Liver (tissue), 9 donors: ENCODE results near the gene MKI67. TPM values are rescaled to one million over a fixed set of nuclear protein-coding genes. Genes with fewer than 3 reads are reported as not detected.

Source experiments
- DNase-seq: peaks from one replicate; pipeline ENCODE4 v3.0.0-alpha.2; 2017; ENCODE audit warnings: low spot score
- H3K27ac ChIP-seq, 2 donors: one replicate each; pipeline ENCODE4 v1.7.0; 2013; ENCODE audit warnings: inconsistent platforms in 2 of 2, low read length in 2 of 2, control low read depth in 1 of 2, low read depth in 1 of 2, mild to moderate bottlenecking in 1 of 2
- H3K27me3 ChIP-seq, 4 donors: one replicate each; pipeline versions ENCODE4 v1.6.1 to v1.7.0; 2013; ENCODE audit warnings: low read length in 3 of 4, inconsistent platforms in 1 of 4, mild to moderate bottlenecking in 1 of 4, moderate library complexity in 1 of 4; ENCODE audit not compliant: control insufficient read depth in 4 of 4, insufficient read depth in 4 of 4
- H3K36me3 ChIP-seq, 4 donors: one replicate each; pipeline versions ENCODE4 v1.6.1 to v1.7.0; 2013; ENCODE audit warnings: low read length in 3 of 4, mild to moderate bottlenecking in 3 of 4, low read depth in 1 of 4, moderate library complexity in 1 of 4; ENCODE audit not compliant: control insufficient read depth in 4 of 4, insufficient read depth in 3 of 4
- H3K4me1 ChIP-seq, 4 donors: one replicate each; pipeline versions ENCODE4 v1.6.1 to v1.7.0; 2013; ENCODE audit warnings: low read length in 3 of 4, mild to moderate bottlenecking in 3 of 4, moderate library complexity in 1 of 4; ENCODE audit not compliant: control insufficient read depth in 4 of 4, insufficient read depth in 4 of 4
- H3K4me3 ChIP-seq, 3 donors: one replicate each; pipeline versions ENCODE4 v1.6.1 to v1.7.0; 2013; ENCODE audit warnings: low read length in 3 of 3, control low read depth in 1 of 3, low read depth in 1 of 3, mild to moderate bottlenecking in 1 of 3
- H3K9ac ChIP-seq, 2 donors: one replicate each; pipeline ENCODE4 v1.7.0; 2013; ENCODE audit warnings: low read length in 2 of 2, mild to moderate bottlenecking in 2 of 2, moderate library complexity in 2 of 2, control low read depth in 1 of 2, low read depth in 1 of 2
- H3K9me3 ChIP-seq, 4 donors: one replicate each; pipeline versions ENCODE4 v1.6.1 to v1.7.0; 2013; ENCODE audit warnings: low read length in 3 of 4; ENCODE audit not compliant: control insufficient read depth in 4 of 4
- CTCF ChIP-seq: fragments of 150-350 bp; IDR thresholded peaks from 2 replicates; pipeline ENCODE4 v1.5.1; 2017; ENCODE audit warnings: improper control_type of control experiment, low read depth, low read length; ENCODE audit not compliant: missing input control
- EGR1 ChIP-seq, 2 donors: IDR thresholded peaks; 2 replicates each; pipeline ENCODE4 v1.6.1; 2016 to 2018; ENCODE audit warnings: antibody characterized with exemption in 2 of 2, low read depth in 2 of 2
- FOXA1 ChIP-seq: IDR thresholded peaks from 2 replicates; pipeline ENCODE4 v1.6.1; 2016; ENCODE audit warnings: antibody characterized with exemption
- FOXA2 ChIP-seq: IDR thresholded peaks from 2 replicates; pipeline ENCODE4 v1.6.1; 2016; ENCODE audit warnings: antibody characterized with exemption
- GABPA ChIP-seq, 2 donors: IDR thresholded peaks in 1 of 2; conservative IDR thresholded peaks in 1 of 2; 2 replicates each; pipeline ENCODE4 v1.6.1; 2016; ENCODE audit warnings: antibody characterized with exemption in 2 of 2, mild to moderate bottlenecking in 1 of 2, moderate library complexity in 1 of 2
- HNF4A ChIP-seq, 2 donors: conservative IDR thresholded peaks; 2 replicates each; pipeline ENCODE4 v1.6.1; 2016; ENCODE audit warnings: antibody characterized with exemption in 2 of 2, mild to moderate bottlenecking in 2 of 2
- JUND ChIP-seq, 2 donors: IDR thresholded peaks; 2 replicates each; pipeline ENCODE4 v1.6.1; 2016; ENCODE audit warnings: antibody characterized with exemption in 2 of 2
- MAX ChIP-seq: IDR thresholded peaks from 2 replicates; pipeline ENCODE4 v1.6.1; 2016; ENCODE audit warnings: antibody characterized with exemption
- NR2F2 ChIP-seq: IDR thresholded peaks from 2 replicates; pipeline ENCODE4 v1.6.1; 2016; ENCODE audit warnings: antibody characterized with exemption
- RXRA ChIP-seq, 2 donors: IDR thresholded peaks; 2 replicates each; pipeline ENCODE4 v1.6.1; 2017 to 2018; ENCODE audit warnings: antibody characterized with exemption in 2 of 2, mild to moderate bottlenecking in 1 of 2
- SP1 ChIP-seq: IDR thresholded peaks from 2 replicates; pipeline ENCODE4 v1.6.1; 2018; ENCODE audit warnings: antibody characterized with exemption, mild to moderate bottlenecking
- TAF1 ChIP-seq: conservative IDR thresholded peaks from 2 replicates; pipeline ENCODE4 v1.6.1; 2016; ENCODE audit warnings: antibody characterized with exemption, mild to moderate bottlenecking
- YY1 ChIP-seq: IDR thresholded peaks from 2 replicates; pipeline ENCODE4 v1.6.1; 2016; ENCODE audit warnings: antibody characterized with exemption, mild to moderate bottlenecking
- WGBS: extraction: QIAGEN DNeasy Blood & Tissue Kit; methylation state at CpG from one replicate; pipeline ENCODE4 v1.1.7; 2013; 5-methylcytosine and 5-hydroxymethylcytosine counted together
- polyA plus RNA-seq, 2 donors: library from polyadenylated mRNA; stranded (reverse) in 1 of 2; unstranded in 1 of 2; fragments of 200-250 nt in 1 of 2; fragments of >200 nt in 1 of 2; fragmentation: Nextera tagmentation in 1 of 2; extraction: Ambion mirVana in 1 of 2; gene quantifications; one replicate each; pipeline versions ENCODE4 v1.2.1 to v1.2.3, GENCODE V29; 2013 to 2015
- total RNA-seq, 2 donors: library from RNA; depleted of rRNA; stranded (reverse); fragments of >200 nt; gene quantifications; one replicate each; pipeline ENCODE4 v1.2.3, GENCODE V29; 2014
- TF ChIP-seq, protein P1 (sequence below): IDR thresholded peaks from 2 replicates; pipeline ENCODE4 v1.6.1; 2016; ENCODE audit warnings: antibody characterized with exemption
- TF ChIP-seq, protein P2 (sequence below): IDR thresholded peaks from 2 replicates; pipeline ENCODE4 v1.6.1; 2016; ENCODE audit warnings: antibody characterized with exemption, mild to moderate bottlenecking
- donor health status: healthy.
- donor health status: healthy.
- donor health status: healthy.
- donor health status: healthy.
- donor health status: healthy.

MKI67 gene
- total and polyA plus RNA-seq, 4 donors = 0.25 to 54.5 (median 1.1) TPM

- Histone ChIP-seq H3K4me3 (no peak overlapping the region), H3K9ac (no peak overlapping the region), H3K36me3 (no peaks in the 10 kb centered on the region), H3K27me3 (no peaks in the 10 kb centered on the region), H3K9me3 (no peaks in the 10 kb centered on the region), H3K27ac (no peak overlapping the region), H3K4me1 (no peaks in the 10 kb centered on the region)
- 95% methylated on average over 5 of the region's 5 CpGs for WGBS
- no peak for DNase-seq
- TF ChIP-seq, protein P1, sequence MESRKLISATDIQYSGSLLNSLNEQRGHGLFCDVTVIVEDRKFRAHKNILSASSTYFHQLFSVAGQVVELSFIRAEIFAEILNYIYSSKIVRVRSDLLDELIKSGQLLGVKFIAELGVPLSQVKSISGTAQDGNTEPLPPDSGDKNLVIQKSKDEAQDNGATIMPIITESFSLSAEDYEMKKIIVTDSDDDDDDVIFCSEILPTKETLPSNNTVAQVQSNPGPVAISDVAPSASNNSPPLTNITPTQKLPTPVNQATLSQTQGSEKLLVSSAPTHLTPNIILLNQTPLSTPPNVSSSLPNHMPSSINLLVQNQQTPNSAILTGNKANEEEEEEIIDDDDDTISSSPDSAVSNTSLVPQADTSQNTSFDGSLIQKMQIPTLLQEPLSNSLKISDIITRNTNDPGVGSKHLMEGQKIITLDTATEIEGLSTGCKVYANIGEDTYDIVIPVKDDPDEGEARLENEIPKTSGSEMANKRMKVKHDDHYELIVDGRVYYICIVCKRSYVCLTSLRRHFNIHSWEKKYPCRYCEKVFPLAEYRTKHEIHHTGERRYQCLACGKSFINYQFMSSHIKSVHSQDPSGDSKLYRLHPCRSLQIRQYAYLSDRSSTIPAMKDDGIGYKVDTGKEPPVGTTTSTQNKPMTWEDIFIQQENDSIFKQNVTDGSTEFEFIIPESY = no peak
- TF ChIP-seq FOXA1 (no peak), NR2F2 (no peak), MAX (no peak), GABPA (IDR thresholded peaks at IDR 0.05 in 1 of 2, conservative IDR thresholded peaks at IDR 0.05 in 1 of 2) (no peak), RXRA (IDR thresholded peaks at IDR 0.05) (no peak), FOXA2 (no peak), CTCF (no peak), YY1 (no peak), TAF1 (no peak), JUND (IDR thresholded peaks at IDR 0.05) (no peak), HNF4A (conservative IDR thresholded peaks at IDR 0.05) (no peak), EGR1 (IDR thresholded peaks at IDR 0.05; ENCODE audit: low read depth in 2 of 2) (no peak), SP1 (no peak)
- TF ChIP-seq, protein P2, sequence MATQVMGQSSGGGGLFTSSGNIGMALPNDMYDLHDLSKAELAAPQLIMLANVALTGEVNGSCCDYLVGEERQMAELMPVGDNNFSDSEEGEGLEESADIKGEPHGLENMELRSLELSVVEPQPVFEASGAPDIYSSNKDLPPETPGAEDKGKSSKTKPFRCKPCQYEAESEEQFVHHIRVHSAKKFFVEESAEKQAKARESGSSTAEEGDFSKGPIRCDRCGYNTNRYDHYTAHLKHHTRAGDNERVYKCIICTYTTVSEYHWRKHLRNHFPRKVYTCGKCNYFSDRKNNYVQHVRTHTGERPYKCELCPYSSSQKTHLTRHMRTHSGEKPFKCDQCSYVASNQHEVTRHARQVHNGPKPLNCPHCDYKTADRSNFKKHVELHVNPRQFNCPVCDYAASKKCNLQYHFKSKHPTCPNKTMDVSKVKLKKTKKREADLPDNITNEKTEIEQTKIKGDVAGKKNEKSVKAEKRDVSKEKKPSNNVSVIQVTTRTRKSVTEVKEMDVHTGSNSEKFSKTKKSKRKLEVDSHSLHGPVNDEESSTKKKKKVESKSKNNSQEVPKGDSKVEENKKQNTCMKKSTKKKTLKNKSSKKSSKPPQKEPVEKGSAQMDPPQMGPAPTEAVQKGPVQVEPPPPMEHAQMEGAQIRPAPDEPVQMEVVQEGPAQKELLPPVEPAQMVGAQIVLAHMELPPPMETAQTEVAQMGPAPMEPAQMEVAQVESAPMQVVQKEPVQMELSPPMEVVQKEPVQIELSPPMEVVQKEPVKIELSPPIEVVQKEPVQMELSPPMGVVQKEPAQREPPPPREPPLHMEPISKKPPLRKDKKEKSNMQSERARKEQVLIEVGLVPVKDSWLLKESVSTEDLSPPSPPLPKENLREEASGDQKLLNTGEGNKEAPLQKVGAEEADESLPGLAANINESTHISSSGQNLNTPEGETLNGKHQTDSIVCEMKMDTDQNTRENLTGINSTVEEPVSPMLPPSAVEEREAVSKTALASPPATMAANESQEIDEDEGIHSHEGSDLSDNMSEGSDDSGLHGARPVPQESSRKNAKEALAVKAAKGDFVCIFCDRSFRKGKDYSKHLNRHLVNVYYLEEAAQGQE = no peak
These were observed 29.6 kb downstream of the MKI67 start for GRCh38 chr10:128096486-128097199.
